Prostate gland (tissue), 2 donors: ENCODE results near the gene TRPM4.

Source experiments
- CTCF ChIP-seq, 4 experiments: fragments of 200-600 bp in 2 of 4; fragments of 450-650 bp in 2 of 4; sonication (generic) in 2 of 4; IDR thresholded peaks; 1 replicate in 3 of 4; 2 replicates in 1 of 4; pipeline ENCODE4 v1.5.1; 2016 to 2019; ENCODE audit warnings: antibody characterized with exemption in 4 of 4, mild to moderate bottlenecking in 2 of 4, moderate library complexity in 2 of 4
- POLR2AphosphoS5 ChIP-seq: sonication (generic); formaldehyde crosslinking; IDR thresholded peaks from one replicate; pipeline ENCODE4 v1.6.1; 2017; ENCODE audit warnings: antibody characterized with exemption

DNA sequence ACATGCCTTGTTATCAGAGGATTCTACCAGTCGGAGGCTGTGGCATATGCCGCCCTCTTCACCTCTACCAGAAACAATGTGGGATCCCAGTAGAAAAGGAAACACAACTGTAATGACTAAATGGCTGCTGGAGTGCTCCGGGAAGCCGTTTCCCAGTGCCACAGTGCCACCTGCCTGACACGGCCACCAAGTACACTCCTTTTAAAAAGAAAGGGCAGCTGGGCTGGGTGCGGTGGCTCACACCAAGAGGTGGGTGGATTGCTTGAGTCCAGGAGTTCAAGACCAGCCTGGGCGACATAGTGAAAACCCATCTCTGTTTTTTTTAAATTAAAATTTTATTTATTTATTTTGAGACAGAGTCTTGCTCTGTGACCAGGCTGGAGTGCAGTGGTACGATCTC, 67.3 kb downstream of the TRPM4 start:
- TF ChIP-seq POLR2AphosphoS5 (peak; percentile 33), CTCF (IDR thresholded peaks at IDR 0.05) (peak in 3 of 4 experiments; percentile 27 to 62 (median 51))
